ENCODE measurements around the gene ROBO3. TPM values are rescaled to one million over a fixed set of nuclear protein-coding genes. Genes with fewer than 3 reads are reported as not detected.

The ROBO3 gene
- total RNA-seq, 1 experiment from 2014 or later = 17.1 TPM

DNA sequence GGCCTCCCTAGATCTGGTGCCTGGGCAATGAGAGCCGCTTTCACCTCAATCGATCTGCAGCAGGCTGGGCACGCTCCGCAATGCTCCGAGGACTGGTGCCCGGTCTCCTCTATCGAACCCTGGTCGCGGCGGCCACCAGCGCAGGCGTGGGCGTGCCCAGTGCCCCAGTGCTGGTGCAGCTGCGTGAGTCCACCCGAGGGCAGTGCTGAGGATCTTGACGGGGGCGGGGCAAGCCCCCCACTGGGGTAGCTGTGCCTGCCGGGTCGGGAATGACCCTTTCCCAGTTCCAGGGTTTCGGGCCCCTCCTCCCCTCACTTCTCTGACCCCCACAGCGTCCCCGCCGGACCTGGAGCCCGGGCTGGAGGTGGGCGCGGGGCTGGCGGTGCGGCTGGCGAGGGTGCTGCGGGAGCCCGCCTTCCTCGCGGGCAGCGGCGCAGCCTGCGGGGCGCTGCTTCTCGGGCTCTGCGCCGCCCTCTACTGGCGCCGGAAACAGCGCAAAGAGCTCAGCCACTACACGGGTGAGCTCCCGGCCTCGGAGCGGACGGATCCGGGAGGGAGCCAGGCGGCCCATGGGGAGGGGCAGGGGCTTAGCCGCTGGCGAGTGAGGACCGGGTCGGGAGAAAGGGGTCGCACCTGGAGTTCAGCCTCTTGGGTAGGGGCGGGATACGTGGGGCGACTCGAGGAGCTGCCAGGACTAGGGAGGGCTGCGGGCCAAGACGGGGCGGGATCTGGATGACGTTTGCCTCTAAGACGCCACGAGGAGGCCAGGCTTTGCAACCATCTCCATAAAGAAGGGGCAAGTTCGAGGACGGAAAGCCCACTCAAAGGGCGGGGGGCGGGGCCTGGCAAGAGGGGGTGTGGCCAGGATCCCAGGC is 10.9 kb downstream of the ROBO3 start:
- peak; percentile 77 for DNase-seq (ENCODE audit: low spot score)

GRCh38 chr11:124876818-124877630 is 11.8 kb downstream of the ROBO3 start:
- DNase-seq (ENCODE audit: low spot score) = no peak

GRCh38 chr11:124877631-124877909 is 12.3 kb downstream of the ROBO3 start:
- DNase-seq (ENCODE audit: low spot score) = no peak

GRCh38 chr11:124877910-124878758 is 12.9 kb downstream of the ROBO3 start:
- DNase-seq (ENCODE audit: low spot score) = no peak

DNA sequence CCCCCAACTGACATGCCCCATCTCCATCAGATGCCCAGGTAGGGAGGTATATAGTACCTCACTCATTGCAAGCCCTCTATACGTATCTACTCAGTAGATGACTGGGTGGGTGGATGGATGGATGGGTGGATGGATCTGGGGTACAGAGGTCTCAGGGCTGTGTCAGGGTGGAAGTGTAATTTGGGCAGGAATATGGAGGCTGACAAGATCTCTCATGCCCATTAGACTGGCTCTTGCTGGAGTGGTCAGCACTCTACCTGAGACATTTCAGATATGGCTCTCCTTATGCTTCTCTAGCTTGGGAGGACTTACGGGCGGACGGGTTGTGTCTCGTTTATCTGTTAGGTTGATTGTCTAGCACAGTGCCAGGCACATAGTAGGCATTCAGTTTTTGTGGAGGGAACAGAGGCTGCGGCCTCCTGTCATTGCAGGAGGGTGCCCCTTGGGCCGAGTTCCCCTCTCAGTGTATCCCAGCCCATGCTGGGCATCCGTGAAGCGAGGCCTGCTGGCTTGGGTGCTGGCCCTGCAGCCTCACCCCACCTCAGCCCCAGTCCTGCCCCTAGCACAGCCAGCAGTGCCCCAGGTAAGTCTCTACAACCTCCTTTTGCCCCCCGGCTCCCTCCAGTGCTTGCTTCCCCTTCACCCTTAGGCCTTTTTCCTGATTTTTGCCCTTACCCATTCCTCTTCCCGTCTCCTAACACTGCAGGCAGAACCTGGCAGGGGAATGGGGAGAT is 13.7 kb downstream of the ROBO3 start:
- no peak for DNase-seq (ENCODE audit: low spot score)

DNA sequence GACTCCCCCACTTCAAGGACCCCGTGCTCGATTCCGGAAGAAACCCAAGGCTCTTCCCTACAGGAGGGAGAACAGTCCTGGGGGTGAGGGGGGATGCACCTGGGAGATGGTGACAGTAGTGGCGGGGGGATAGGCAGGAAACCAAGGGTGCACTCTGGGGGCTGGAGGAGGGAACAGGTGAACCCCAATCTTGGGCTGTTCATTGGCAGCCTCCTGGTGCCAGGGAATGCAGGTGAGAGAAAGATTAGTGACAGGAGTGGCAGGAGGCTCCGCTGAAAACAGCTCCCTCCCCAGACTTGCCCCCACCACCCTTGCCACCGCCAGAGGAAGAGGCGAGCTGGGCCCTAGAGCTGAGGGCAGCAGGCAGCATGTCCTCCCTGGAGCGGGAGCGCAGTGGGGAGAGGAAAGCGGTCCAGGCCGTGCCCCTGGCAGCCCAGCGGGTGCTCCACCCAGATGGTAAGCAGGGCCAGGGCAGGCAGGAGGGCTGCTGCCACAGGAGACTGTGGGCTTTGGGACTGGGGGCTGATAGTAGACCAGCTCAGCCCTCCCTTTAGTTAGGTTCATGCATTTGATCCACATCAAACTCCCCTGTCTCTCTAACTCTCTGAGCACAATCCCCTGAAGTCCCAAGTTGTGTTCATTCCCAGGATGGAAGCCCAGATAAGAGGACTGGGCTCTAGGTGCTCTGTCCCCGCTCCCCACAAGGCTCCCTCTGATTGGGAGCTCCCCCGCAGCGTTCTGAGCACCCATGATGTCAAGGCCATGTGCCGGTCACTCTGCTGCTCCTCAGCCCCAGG is 14.5 kb downstream of the ROBO3 start:
- no peak for DNase-seq (ENCODE audit: low spot score)

GRCh38 chr11:124880290-124880611 is 15.0 kb downstream of the ROBO3 start:
- DNase-seq (ENCODE audit: low spot score) = no peak

- no peak for DNase-seq (ENCODE audit: low spot score)
Observed at GRCh38 chr11:124880958-124881357, 15.7 kb downstream of the ROBO3 start.

GRCh38 chr11:124882339-124883071 is 17.3 kb downstream of the ROBO3 start:
- no peak for DNase-seq (ENCODE audit: low spot score)

GRCh38 chr11:124884340-124884739 is 19.1 kb downstream of the ROBO3 start:
- no peak for DNase-seq (ENCODE audit: low spot score)

- DNase-seq (ENCODE audit: low spot score) = no peak
Observed at GRCh38 chr11:124884869-124885479, 19.7 kb downstream of the ROBO3 start.

GRCh38 chr11:124886476-124886875 is 21.2 kb downstream of the ROBO3 start:
- DNase-seq (ENCODE audit: low spot score) = no peak

DNA sequence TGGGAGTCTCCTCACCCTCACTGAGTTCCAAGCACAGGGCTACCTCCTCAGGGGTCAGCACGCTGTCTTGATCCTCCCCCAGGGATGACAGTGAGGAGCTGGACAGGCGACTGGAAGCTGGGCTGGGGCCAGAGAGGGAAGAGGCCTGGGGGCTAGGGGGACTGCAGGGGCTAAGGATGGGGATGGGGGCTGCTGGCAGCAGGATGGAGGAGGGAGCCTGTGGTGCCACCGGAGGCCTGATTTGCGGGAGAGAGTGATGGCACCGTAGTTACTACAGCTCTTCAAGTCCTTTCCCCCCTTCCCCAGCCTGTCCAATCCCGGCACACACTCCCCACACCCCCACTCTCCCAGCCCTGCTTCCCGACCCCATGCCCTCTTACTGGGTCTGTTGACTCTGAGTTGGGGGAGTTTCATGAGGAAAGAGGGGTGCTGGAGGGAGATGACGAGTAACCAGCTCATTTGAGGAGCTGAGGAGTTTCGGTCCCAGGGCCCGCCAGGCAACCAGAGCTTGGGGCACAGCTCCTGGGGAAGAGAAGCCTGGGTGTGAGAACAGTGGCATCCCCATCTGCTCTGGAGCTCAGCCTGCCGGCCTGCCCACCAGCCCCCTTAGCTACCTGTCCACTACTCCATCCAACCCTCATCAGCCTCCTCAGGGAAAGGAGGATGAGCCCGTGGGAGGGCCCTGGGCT is 21.9 kb downstream of the ROBO3 start:
- DNase-seq (ENCODE audit: low spot score) = no peak

GRCh38 chr11:124887667-124888013 is 22.4 kb downstream of the ROBO3 start:
- DNase-seq (ENCODE audit: low spot score) = no peak

DNA sequence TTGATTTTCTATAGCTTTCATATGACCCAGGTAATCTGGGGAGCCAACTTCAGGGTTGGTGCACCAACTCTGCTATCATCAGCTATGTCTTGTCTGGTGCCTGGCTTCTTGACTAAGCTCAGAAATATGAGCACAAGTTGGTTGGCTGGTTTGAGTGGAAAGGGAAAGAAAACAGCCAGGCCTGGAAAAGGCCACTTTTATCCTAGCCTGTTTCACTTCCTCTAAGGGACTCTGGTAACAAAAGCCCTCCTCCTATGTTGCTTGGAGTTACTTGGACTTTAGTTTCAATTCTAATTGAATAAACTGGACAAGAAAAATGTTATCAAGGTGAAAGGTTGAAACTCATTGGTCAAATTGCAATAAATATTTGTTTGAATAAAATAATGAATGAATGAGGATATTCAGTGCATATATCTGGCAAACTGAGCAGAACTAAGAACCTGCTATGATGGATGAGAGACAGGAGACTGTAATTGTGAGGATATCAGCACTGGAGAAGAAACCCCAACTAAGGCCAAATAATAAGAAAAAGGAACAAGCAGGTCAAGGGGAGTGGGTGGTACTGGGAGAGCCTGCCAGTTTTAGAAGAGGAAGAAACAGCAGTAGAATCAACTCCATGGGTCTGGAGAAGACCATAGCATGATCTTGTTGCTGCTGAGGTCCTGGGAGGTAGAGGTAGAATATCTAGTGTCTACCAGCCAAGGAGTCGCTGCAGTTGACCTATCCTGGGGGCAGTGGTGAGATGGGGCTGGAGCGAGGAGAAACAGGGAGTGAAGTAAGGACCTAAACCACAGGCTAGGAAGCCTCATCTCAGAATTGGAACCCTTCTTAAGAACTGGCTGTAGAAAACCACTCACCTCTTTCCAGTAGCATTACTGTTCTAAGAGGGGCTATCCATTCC is 24.2 kb downstream of the ROBO3 start:
- DNase-seq (ENCODE audit: low spot score) = no peak

GRCh38 chr11:124890151-124890550 is 24.9 kb downstream of the ROBO3 start:
- no peak for DNase-seq (ENCODE audit: low spot score)

DNA sequence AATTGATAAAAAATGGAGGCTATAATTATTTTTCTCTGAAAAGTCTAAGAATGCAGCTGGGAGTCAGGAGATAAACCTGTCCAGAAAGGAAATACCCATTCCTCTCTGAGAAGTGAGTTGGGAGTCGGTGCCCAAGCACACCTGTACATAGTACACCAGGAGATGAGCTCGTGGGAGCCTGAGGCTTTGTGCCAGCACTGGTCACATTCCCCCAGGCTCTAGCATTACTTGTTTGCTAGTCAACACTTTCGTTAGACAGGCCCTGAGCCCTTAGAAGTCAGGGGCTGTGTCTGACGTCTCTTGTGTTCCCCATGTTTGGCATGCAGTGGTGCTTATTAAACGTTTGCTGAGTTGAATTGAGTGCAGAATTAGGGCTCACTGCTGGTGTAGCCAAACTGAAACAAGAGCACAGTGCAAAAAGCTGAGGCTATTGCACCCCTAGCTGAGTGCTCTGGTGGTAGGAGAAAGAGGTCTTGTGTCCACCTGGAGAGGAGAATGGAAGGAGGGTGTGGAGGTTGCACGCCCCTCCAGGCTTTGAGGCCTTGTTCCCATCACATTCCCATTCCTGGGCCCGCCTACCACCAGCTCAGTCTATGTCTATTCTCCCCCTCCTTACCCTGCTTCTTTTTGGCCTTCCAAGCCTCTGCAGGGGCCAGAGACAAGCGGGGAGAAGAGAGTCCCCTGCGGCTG is 25.6 kb downstream of the ROBO3 start:
- DNase-seq (ENCODE audit: low spot score) = no peak

All from A172 (cell line).